Stimulated activated memory B cell treated with anti-CD40 and anti-IgM and Interleukin-4, amounts not matched to agents 10 μg/mL and 1 μg/mL and 100 μg/mL, for 72 hours (primary cell): ENCODE measurements around the gene RIC8A.
"Not testable (repeated sequence)": the region's sequence is repeated elsewhere in the genome, so short reads cannot be mapped to it uniquely, and the experiment has no call there.

Source experiments
- ATAC-seq: fragments of 150-1000 bp; cut with Tn5 transposase; 2 replicates; pipeline ENCODE4 v1.10.0; 2021
- H3K27ac Mint-ChIP-seq: one replicate; pipeline ENCODE4 v1.8.0; 2022; ENCODE audit warnings: mild to moderate bottlenecking, mixed read lengths
- H3K27me3 Mint-ChIP-seq: one replicate; pipeline ENCODE4 v1.8.0; 2022; ENCODE audit warnings: mixed read lengths
- H3K36me3 Mint-ChIP-seq: one replicate; pipeline ENCODE4 v1.8.0; 2022; ENCODE audit warnings: mixed read lengths
- H3K4me1 Mint-ChIP-seq: one replicate; pipeline ENCODE4 v1.8.0; 2022; ENCODE audit warnings: mixed read lengths
- H3K4me3 Mint-ChIP-seq: one replicate; pipeline ENCODE4 v1.8.0; 2022; ENCODE audit warnings: mild to moderate bottlenecking, moderate library complexity, mixed read lengths
- H3K9me3 Mint-ChIP-seq: one replicate; pipeline ENCODE4 v1.8.0; 2022; ENCODE audit warnings: mixed read lengths

The RIC8A gene

GRCh38 chr11:207208-207862, at the start of gene RIC8A, which contains the start of gene BET1L:
Gene RIC8A, plus strand, starts transcription at chr11:207708. Its CDS starts 1,147 bp downstream, at chr11:208855.
Gene BET1L, minus strand, starts transcription at chr11:207399. Its CDS starts 78 bp downstream, at chr11:207321.
- H3K27ac Mint-ChIP-seq = peak within 1 kb of the TSS; percentile 93
- H3K4me1 Mint-ChIP-seq = peaks cover 54% of the 10 kb centered on the region
- peak; percentile 94 for ATAC-seq
- H3K27me3 Mint-ChIP-seq = no peaks in the 10 kb centered on the region
- H3K36me3 Mint-ChIP-seq = peaks cover 36% of the 10 kb centered on the region
- H3K4me3 Mint-ChIP-seq = peak within 1 kb of the TSS; percentile 87
- H3K9me3 Mint-ChIP-seq = no peaks in the 10 kb centered on the region

GRCh38 chr11:180242-180641, 27.3 kb upstream of the RIC8A start:
- ATAC-seq, H3K4me1 Mint-ChIP-seq, H3K27me3 Mint-ChIP-seq, H3K27ac Mint-ChIP-seq, H3K4me3 Mint-ChIP-seq, H3K9me3 Mint-ChIP-seq, H3K36me3 Mint-ChIP-seq: not testable (repeated sequence)

- H3K36me3 Mint-ChIP-seq, H3K9me3 Mint-ChIP-seq, H3K27me3 Mint-ChIP-seq, H3K4me1 Mint-ChIP-seq, H3K4me3 Mint-ChIP-seq, H3K27ac Mint-ChIP-seq: not testable (repeated sequence)
- peak; percentile 85 for ATAC-seq
Observed at GRCh38 chr11:189200-189783, 18.2 kb upstream of the RIC8A start.

- H3K27ac Mint-ChIP-seq, H3K36me3 Mint-ChIP-seq, H3K27me3 Mint-ChIP-seq, H3K9me3 Mint-ChIP-seq, H3K4me3 Mint-ChIP-seq, H3K4me1 Mint-ChIP-seq: not testable (repeated sequence)
- peak; percentile 76 for ATAC-seq
Observed at GRCh38 chr11:189843-190311, 17.6 kb upstream of the RIC8A start.

GRCh38 chr11:190546-190945, 17.0 kb upstream of the RIC8A start:
- H3K9me3 Mint-ChIP-seq, ATAC-seq, H3K4me1 Mint-ChIP-seq, H3K27me3 Mint-ChIP-seq, H3K4me3 Mint-ChIP-seq, H3K27ac Mint-ChIP-seq, H3K36me3 Mint-ChIP-seq: not testable (repeated sequence)

- not testable (repeated sequence) for H3K27me3 Mint-ChIP-seq, H3K27ac Mint-ChIP-seq, H3K4me1 Mint-ChIP-seq, H3K4me3 Mint-ChIP-seq, H3K36me3 Mint-ChIP-seq, H3K9me3 Mint-ChIP-seq
- ATAC-seq = peak; percentile 84
Observed at GRCh38 chr11:191490-192478, 15.7 kb upstream of the RIC8A start.

GRCh38 chr11:192674-193128, 14.8 kb upstream of the RIC8A start, which contains the start of gene SCGB1C1:
Gene SCGB1C1, plus strand, starts transcription at chr11:193078. Its CDS starts 22 bp downstream, at chr11:193100.
- H3K4me3 Mint-ChIP-seq, H3K36me3 Mint-ChIP-seq, H3K27me3 Mint-ChIP-seq, ATAC-seq, H3K9me3 Mint-ChIP-seq, H3K27ac Mint-ChIP-seq, H3K4me1 Mint-ChIP-seq: not testable (repeated sequence)

GRCh38 chr11:193481-193880, 14.0 kb upstream of the RIC8A start:
- not testable (repeated sequence) for H3K4me3 Mint-ChIP-seq, ATAC-seq, H3K27ac Mint-ChIP-seq

GRCh38 chr11:196786-197731, 10.4 kb upstream of the RIC8A start:
- Mint-ChIP-seq H3K9me3 (no peaks in the 10 kb centered on the region), H3K27me3 (no peaks in the 10 kb centered on the region), H3K4me1 (peaks cover 14% of the 10 kb centered on the region), H3K36me3 (peaks cover 6% of the 10 kb centered on the region), H3K4me3 (no peak overlapping the region), H3K27ac (no peak overlapping the region)
- ATAC-seq = no peak

More at GRCh38 chr11:193481-193880, 14.0 kb upstream of the RIC8A start:
- H3K27me3 Mint-ChIP-seq, H3K9me3 Mint-ChIP-seq, H3K36me3 Mint-ChIP-seq: not testable (repeated sequence)
- H3K4me1 Mint-ChIP-seq = peaks cover 12% of the 10 kb centered on the region

- Mint-ChIP-seq H3K36me3 (peaks cover 6% of the 10 kb centered on the region), H3K4me1 (peaks cover 20% of the 10 kb centered on the region), H3K27ac (no peak overlapping the region), H3K27me3 (no peaks in the 10 kb centered on the region), H3K9me3 (no peaks in the 10 kb centered on the region), H3K4me3 (no peak overlapping the region)
- no peak for ATAC-seq
Observed at GRCh38 chr11:197741-198235, 9.7 kb upstream of the RIC8A start.

GRCh38 chr11:198236-198806, 9.2 kb upstream of the RIC8A start:
- H3K36me3 Mint-ChIP-seq = peaks cover 12% of the 10 kb centered on the region
- H3K4me1 Mint-ChIP-seq = peaks cover 25% of the 10 kb centered on the region
- ATAC-seq = no peak
- H3K27ac Mint-ChIP-seq = no peak overlapping the region
- H3K4me3 Mint-ChIP-seq = no peak overlapping the region
- no peaks in the 10 kb centered on the region for H3K9me3 Mint-ChIP-seq
- H3K27me3 Mint-ChIP-seq = no peaks in the 10 kb centered on the region

- Mint-ChIP-seq H3K36me3 (peaks cover 19% of the 10 kb centered on the region), H3K27ac (no peak overlapping the region)
Observed at GRCh38 chr11:199004-199581, 8.4 kb upstream of the RIC8A start.

GRCh38 chr11:199782-200181, 7.7 kb upstream of the RIC8A start:
- peaks cover 19% of the 10 kb centered on the region for H3K36me3 Mint-ChIP-seq
- no peak for ATAC-seq
- H3K4me3 Mint-ChIP-seq = no peak overlapping the region
- H3K27ac Mint-ChIP-seq = no peak overlapping the region
- no peaks in the 10 kb centered on the region for H3K27me3 Mint-ChIP-seq
- H3K9me3 Mint-ChIP-seq = no peaks in the 10 kb centered on the region
- peaks cover 33% of the 10 kb centered on the region for H3K4me1 Mint-ChIP-seq

More at GRCh38 chr11:199004-199581, 8.4 kb upstream of the RIC8A start:
- Mint-ChIP-seq H3K27me3 (no peaks in the 10 kb centered on the region), H3K9me3 (no peaks in the 10 kb centered on the region), H3K4me3 (no peak overlapping the region), H3K4me1 (peaks cover 33% of the 10 kb centered on the region)
- no peak for ATAC-seq
